GM12873 (cell line): ENCODE data around the gene SOCS6.

Experiments
- TF ChIP-seq, protein P1 (sequence below): IDR thresholded peaks from 2 replicates; pipeline ENCODE4 v1.5.1; 2012; ENCODE audit warnings: low read depth, mild to moderate bottlenecking, moderate library complexity, low read length, control low read depth; ENCODE audit not compliant: insufficient read depth; ENCODE audit errors: missing control alignments

Gene SOCS6

GRCh38 chr18:70290482-70291294, 1.8 kb downstream of the SOCS6 start:
- TF ChIP-seq, protein P1, sequence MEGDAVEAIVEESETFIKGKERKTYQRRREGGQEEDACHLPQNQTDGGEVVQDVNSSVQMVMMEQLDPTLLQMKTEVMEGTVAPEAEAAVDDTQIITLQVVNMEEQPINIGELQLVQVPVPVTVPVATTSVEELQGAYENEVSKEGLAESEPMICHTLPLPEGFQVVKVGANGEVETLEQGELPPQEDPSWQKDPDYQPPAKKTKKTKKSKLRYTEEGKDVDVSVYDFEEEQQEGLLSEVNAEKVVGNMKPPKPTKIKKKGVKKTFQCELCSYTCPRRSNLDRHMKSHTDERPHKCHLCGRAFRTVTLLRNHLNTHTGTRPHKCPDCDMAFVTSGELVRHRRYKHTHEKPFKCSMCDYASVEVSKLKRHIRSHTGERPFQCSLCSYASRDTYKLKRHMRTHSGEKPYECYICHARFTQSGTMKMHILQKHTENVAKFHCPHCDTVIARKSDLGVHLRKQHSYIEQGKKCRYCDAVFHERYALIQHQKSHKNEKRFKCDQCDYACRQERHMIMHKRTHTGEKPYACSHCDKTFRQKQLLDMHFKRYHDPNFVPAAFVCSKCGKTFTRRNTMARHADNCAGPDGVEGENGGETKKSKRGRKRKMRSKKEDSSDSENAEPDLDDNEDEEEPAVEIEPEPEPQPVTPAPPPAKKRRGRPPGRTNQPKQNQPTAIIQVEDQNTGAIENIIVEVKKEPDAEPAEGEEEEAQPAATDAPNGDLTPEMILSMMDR = no peak

GRCh38 chr18:70291295-70291574, 2.4 kb downstream of the SOCS6 start:
- TF ChIP-seq, protein P1 = no peak

DNA sequence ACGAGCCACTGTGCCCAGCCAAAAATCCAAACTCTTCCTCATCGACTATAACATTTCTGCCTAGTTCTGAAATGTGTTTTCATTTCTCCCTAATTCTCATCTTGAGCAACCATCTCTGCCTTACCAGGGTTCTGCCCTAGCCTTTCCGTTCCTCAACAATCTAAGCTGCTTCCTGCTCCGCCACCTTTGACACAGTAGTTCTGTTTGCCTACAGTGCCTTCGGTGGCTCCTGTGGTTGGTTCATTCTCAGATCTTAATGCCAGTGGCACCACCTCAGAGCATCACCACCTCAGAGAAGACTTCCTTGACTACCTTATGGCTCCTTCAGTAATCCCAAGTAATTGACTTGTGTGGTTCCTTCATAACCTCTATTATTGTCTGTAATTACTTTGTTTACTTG, 3.8 kb downstream of the SOCS6 start:
- TF ChIP-seq, protein P1 = no peak

- TF ChIP-seq, protein P1 = no peak
These were observed 4.3 kb downstream of the SOCS6 start for GRCh38 chr18:70293166-70293565.

DNA sequence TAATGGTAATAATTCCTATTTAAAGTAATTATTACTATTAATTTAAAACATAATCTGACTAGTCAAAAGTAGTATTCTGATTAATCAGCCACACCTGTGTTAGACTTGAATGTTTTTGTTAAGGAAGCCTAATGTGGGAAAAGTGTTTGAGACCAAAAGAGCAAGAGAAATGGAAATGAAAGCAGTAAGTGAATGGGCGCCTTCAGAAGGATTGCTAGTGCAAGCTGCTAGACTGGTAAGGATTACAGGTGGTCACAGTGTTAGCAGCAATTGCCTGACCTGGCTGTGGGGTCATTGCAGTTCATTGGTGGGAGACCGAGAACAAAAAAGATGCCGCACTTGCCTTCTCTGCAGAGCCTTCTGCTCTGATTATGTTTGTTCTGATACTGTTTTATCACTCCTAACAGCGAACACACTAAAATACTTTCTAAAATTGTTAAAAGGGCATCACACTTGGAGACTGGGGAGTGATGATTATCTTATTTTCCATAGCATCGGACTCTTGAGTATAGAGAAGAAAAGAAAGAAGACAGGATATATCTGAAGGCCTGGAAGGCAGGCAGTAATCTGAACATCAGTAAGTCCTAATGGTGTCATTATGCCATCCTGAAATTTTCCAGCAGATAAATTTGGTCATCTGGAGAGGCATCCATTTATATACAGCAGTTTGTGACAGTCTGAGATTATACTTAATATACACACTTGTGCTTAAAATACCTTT, 5.8 kb downstream of the SOCS6 start:
- TF ChIP-seq, protein P1 = no peak

- TF ChIP-seq, protein P1 = no peak
These were observed 6.6 kb downstream of the SOCS6 start for GRCh38 chr18:70295192-70296188.
